Muscle of leg (tissue), 11 donors: Measurements from ENCODE around the gene HRC. TPM values are rescaled to one million over a fixed set of nuclear protein-coding genes. Genes with fewer than 3 reads are reported as not detected.

Experiments used
- DNase-seq: peaks from one replicate; pipeline ENCODE4 v3.0.0; 2013
- H3K27ac ChIP-seq: one replicate; pipeline ENCODE4 v1.5.1; 2013; ENCODE audit warnings: mild to moderate bottlenecking, low read length, control low read depth
- H3K27me3 ChIP-seq: one replicate; pipeline ENCODE4 v1.6.1; 2013; ENCODE audit warnings: low read length; ENCODE audit not compliant: control insufficient read depth, insufficient read depth
- H3K36me3 ChIP-seq: one replicate; pipeline ENCODE4 v1.6.1; 2013; ENCODE audit warnings: low read length; ENCODE audit not compliant: control insufficient read depth, insufficient read depth
- H3K4me1 ChIP-seq: one replicate; pipeline ENCODE4 v1.6.1; 2013; ENCODE audit warnings: low read length; ENCODE audit not compliant: control insufficient read depth, insufficient read depth
- H3K4me3 ChIP-seq: one replicate; pipeline ENCODE4 v1.5.1; 2013; ENCODE audit warnings: low read length, control low read depth
- H3K9me3 ChIP-seq: replicated peaks from 2 replicates; pipeline ENCODE4 v1.6.1; 2013; ENCODE audit warnings: low read depth, low read length; ENCODE audit not compliant: control insufficient read depth
- whole genome bisulfite sequencing: methylation state at CpG from one replicate; pipeline ENCODE4 v1.1.5; 2013; ENCODE audit warnings: missing lambda C conversion rate; ENCODE audit not compliant: insufficient coverage; 5-methylcytosine and 5-hydroxymethylcytosine counted together
- polyA plus RNA-seq, 8 donors: library from polyadenylated mRNA; unstranded; fragments of 120-200 nt; gene quantifications; one replicate each; pipeline versions ENCODE4 v1.2.1 to v1.2.3, GENCODE V29; 2013; ENCODE audit warnings: inconsistent platforms in 1 of 8, low replicate concordance in 1 of 8; ENCODE audit not compliant: insufficient read length in 8 of 8, insufficient read depth in 1 of 8
- total RNA-seq: library from RNA; stranded (reverse); fragments of 120-200 nt; gene quantifications from one replicate; pipeline ENCODE4 v1.2.4, GENCODE V29; 2013

The HRC gene
- total and polyA plus RNA-seq, 9 donors: 105 to 172 (median 134) TPM

DNA sequence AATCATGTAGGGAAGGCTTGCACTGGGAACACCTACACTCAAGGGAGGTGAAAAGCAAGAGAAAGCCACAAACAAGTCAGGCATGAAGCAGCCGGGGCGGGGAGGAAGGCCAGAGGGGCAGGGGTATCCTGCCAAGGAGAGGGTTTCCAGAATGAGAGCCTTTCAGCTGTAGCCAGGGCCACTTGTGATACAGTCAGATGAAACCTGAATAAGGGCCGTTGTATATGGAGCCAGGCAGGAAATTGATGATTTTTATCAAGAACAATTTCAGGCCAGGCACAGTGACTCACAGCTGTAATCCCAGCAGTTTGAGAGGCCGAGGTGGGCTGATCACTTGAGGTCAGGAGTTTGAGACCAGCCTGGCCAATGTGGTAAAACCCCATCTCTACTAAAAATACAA, 6.8 kb upstream of the HRC start:
- Histone ChIP-seq H3K4me1 (peaks cover 27% of the 10 kb centered on the region), H3K27me3 (peaks cover 4% of the 10 kb centered on the region)
- 63% methylated on average over 4 of the region's 4 CpGs for WGBS

DNA sequence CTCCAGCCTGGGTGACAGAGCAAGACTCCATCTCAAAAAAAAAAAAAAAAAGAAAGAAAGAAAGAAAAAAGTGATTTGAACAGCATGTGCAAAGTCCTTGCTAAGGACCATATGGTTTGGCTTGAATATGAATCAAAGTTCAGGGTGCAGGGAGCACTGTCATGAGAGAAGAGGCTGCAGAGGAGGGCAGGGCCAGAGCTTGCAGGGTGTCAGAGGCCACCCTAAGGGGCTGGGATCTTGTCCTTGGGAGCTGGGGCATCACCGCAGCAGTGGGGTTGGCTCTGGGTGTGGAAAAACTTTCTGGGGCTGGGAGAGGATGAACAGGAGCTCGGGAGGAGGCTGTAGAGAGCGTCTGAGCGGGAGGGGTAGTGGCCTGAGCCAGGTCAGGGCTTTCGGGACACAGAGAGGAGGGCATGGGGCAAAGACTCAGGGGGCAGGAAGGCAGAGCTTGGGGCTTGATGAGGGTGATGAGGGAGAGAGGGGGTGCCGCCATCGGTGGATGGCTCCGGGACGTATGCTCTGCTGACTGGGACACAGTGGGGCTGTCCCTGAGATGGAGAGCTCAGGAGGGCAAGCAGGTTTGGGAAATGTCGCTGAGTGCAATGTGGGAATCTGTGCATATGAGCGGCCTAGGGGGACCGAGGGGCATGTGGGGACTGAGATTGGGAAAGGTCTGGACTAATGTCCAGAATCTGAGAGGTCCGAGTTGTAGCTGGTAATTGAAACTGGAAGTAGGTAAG, 5.4 kb upstream of the HRC start:
- H3K36me3 ChIP-seq: no peaks in the 10 kb centered on the region
- peaks cover 3% of the 10 kb centered on the region for H3K27me3 ChIP-seq
- no peaks in the 10 kb centered on the region for H3K9me3 ChIP-seq
- H3K4me1 ChIP-seq: peaks cover 31% of the 10 kb centered on the region
- H3K27ac ChIP-seq: no peak overlapping the region
- WGBS: 73% methylated on average over 13 of the region's 13 CpGs
- H3K4me3 ChIP-seq: no peak overlapping the region
- no peak for DNase-seq

More for the DNA sequence above, 6.8 kb upstream of the HRC start:
- no peak for DNase-seq
- H3K36me3 ChIP-seq: no peaks in the 10 kb centered on the region
- H3K4me3 ChIP-seq: no peak overlapping the region
- H3K27ac ChIP-seq: peak overlapping the region; percentile 7
- no peaks in the 10 kb centered on the region for H3K9me3 ChIP-seq

DNA sequence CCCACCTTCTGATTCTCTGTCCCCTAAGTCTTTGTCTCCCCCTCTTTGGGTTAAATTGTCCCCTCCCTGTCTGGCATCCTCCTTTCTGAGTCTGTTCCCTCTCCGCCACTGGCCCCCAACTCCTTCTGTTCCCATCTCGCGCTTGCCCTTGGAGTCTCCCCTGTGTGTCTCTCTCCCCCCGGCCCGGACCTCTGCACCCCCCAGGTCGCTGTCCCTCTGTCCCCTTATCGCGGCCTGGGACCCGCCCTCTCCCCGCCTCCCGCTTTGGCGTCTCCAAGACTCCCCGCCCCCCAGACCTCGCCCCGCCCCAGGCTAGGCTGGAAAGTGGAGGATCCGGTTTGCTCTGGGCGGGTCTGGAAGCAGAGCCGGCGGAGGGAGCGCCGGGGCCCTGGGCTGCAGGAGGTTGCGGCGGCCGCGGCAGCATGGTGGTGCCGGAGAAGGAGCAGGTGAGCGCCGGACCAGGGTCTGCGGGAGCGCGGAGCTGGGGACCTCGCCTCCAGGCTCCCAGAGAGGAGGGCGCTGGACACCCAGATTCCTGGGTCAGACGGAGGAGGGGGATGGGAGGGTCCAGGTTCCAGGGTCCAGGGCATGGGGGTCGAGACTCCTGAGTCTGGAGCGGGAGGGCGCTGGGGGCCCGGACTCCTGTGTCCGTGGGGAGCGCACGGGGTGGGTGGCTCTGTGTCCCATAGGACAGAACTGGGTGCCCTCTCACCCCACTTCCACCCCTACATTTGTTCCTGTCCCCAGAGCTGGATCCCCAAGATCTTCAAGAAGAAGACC, 2.4 kb upstream of the HRC start, which contains the start of gene TRPM4:
Gene TRPM4, plus strand, starts transcription at position 348 of the 780 bp plus-strand sequence. Its CDS starts 75 bp downstream, at position 423.
- Histone ChIP-seq H3K4me3 (peak within 1 kb of the TSS; percentile 81), H3K4me1 (peaks cover 42% of the 10 kb centered on the region), H3K9me3 (no peaks in the 10 kb centered on the region), H3K36me3 (no peaks in the 10 kb centered on the region), H3K27me3 (no peaks in the 10 kb centered on the region), H3K27ac (peak within 1 kb of the TSS; percentile 99)
- DNase-seq: peak; percentile 96
- under 1% methylated on average over 32 of the region's 41 CpGs for WGBS

DNA sequence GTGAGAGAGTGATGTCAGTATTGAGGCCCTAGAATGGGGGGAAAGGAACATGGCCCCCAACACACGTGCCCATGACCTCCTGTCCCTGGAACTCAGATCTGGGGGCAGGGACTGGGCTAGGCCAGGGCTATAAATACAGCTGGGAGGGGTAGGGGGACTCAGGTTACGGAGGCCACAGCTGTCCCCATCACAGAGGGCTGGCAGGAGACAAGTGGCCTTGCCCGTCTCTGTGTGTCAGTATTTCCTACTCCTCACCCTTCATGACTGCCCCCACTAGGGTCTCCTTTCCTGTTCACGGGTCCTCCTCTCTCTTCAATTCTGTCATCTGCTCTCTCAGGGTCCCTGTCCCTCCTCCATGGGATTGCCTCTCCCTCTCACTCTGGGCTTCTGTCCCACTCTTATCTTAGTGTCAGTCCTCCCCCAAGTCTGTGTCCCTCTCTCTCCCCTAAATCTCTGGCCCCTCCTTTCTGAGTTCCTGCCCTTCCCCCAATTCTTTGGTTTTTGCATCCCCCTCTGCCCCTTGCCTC, 687 bp upstream of the HRC start:
- peak; percentile 90 for DNase-seq
- Histone ChIP-seq H3K4me1 (peaks cover 56% of the 10 kb centered on the region), H3K9me3 (no peaks in the 10 kb centered on the region), H3K27me3 (no peaks in the 10 kb centered on the region), H3K36me3 (peaks cover 3% of the 10 kb centered on the region), H3K4me3 (peak overlapping the region; percentile 31), H3K27ac (peak overlapping the region; percentile 99)
- WGBS: 15% methylated on average over 2 of the region's 4 CpGs

DNA sequence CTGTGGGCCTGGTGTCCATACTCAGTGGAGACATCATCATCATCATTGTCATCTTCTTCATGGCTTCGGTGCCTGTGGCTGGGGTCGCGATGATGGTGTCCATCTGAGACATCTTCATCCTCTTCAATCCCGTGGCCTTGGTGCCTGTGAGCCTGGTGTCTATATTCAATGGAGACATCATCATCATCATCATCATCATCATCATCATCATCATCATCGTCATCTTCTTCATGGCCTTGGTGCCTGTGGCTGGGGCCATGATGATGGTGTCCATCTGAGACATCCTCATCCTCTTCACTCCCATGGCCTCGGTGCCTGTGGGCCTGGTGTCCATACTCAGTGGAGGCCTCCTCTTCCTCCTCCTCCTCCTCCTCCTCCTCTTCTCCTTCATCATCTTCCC, 917 bp downstream of the HRC start:
- DNase-seq: no peak
- peak overlapping the region; percentile 99 for H3K27ac ChIP-seq
- peaks cover 67% of the 10 kb centered on the region for H3K4me1 ChIP-seq
- H3K4me3 ChIP-seq: peak overlapping the region; percentile 45
- H3K27me3 ChIP-seq: no peaks in the 10 kb centered on the region
- WGBS: 100% methylated on average over 3 of the region's 6 CpGs
- H3K36me3 ChIP-seq: peaks cover 3% of the 10 kb centered on the region
- H3K9me3 ChIP-seq: no peaks in the 10 kb centered on the region

DNA sequence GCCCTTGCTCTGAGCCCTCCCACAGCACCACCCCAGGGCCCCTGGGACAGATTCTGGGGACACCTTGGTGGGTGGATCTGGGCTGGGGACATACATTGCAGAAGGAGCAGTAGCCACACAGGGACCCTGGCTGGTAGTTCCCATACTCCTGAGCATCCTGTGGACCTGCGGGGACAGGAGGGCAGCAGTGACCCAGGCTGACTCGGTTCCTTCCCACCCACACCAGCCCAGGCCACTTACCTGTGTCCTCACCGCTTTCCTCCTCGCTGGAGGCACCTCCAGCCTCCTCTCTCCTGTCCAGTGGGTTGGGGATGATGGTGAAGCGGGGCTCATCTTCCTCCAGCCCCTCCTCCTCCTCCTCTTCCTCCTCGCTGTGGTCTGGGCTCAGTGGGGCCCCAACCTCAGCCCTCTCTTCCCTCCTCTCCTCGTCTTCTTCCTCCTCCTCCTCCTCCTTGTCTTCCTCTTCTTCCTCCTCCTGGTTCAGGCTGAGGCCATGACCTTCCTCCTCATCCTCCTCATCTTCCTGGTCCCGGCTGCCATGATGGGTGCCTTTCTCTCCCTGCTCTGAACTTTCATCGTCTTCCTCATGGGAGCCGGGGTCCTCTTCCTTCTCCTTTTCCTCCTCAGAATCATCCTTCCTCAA, 1.9 kb downstream of the HRC start:
- peak overlapping the region; percentile 45 for H3K4me3 ChIP-seq
- no peaks in the 10 kb centered on the region for H3K9me3 ChIP-seq
- peaks cover 71% of the 10 kb centered on the region for H3K4me1 ChIP-seq
- H3K27me3 ChIP-seq: no peaks in the 10 kb centered on the region
- H3K36me3 ChIP-seq: peaks cover 3% of the 10 kb centered on the region
- no peak for DNase-seq
- H3K27ac ChIP-seq: peak overlapping the region; percentile 35
- WGBS: 86% methylated on average over 4 of the region's 10 CpGs

DNA sequence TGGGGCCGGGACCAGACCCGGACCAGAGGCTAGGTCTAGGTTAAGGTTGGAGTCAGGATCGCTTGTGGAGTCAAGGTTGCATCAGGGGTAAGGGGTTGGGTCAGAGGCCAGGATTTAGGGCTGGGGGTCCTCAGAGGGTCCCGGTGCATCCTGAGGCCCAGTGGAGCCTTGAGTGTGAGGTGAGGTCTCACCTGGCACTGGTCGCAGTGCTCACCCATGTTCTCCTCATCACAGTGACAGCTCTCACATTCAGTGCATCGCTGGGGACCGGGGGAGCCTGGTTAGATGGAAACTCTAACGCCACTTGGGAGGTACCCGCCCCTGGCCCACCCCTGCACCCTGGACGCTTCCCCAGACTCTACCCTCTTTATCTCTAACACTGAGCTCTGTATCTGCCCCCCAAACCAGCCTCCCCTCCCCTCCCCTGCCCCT, 3.1 kb downstream of the HRC start:
- Histone ChIP-seq H3K4me1 (peaks cover 70% of the 10 kb centered on the region), H3K27me3 (no peaks in the 10 kb centered on the region), H3K9me3 (no peaks in the 10 kb centered on the region), H3K36me3 (peaks cover 3% of the 10 kb centered on the region), H3K4me3 (peak overlapping the region; percentile 38), H3K27ac (peak overlapping the region; percentile 91)
- WGBS: 21% methylated on average over 8 of the region's 10 CpGs
- no peak for DNase-seq

DNA sequence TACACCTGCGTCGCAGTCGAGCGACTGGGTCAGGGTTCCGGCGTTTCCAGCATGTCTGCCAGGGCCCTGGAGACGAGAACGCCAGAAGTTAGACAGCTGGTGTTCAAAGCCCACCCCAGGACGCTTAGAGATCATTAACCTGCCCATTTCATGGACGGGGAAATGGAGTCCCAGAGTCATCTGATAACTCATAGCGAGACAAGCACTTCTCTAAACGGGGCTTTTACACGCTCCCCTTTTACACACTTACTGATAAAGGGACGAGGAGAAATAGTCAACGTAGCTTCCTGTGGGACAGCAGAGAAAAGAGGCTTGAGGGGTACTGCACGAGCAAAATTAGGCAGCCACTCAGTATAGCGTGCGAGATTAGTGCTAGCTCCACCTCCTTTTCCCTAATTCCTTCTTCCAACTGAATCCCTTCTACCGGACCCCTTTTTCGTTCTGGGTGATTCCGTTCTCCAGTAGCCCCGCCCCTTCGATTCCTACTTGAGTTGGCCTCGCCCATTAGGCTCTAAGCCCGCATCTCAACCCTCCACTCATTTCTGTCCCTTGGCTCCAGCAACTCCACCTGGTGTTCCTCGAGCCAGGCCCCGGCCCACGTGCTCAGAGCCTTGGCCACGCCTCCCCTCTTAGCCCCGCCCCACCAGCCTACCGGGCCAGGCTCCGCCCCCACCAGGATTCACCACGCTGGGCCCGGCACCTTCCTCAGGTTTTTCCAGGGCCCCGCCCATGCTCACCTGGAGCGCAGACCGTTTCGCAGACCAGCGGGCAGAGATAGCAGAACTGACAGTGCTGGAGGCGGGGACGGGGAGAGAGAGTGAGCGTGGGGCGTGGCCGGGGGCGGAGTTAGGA, 3.7 kb downstream of the HRC start:
- peak overlapping the region; percentile 91 for H3K27ac ChIP-seq

DNA sequence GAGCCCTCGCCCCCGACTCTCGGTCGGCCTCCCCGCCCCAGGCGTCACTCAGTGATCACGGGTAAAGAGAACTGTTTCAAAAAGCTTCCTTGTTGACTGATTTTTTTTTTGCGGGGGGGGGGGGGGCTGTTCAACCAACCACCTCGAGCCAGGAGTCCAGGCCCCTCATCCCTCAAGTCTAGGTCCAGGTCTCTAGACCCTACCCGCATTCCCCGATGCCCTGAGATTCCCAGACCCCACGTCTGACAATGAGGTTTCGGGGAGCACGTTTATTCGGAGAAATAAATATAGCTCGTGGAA, 4.3 kb downstream of the HRC start:
- Histone ChIP-seq H3K27me3 (no peaks in the 10 kb centered on the region), H3K4me3 (peak overlapping the region; percentile 95), H3K9me3 (no peaks in the 10 kb centered on the region), H3K36me3 (peaks cover 3% of the 10 kb centered on the region), H3K4me1 (peaks cover 67% of the 10 kb centered on the region), H3K27ac (peak overlapping the region; percentile 91)
- no peak for DNase-seq
- 19% methylated on average over 3 of the region's 16 CpGs for WGBS

More for the DNA sequence above, 3.7 kb downstream of the HRC start:
- Histone ChIP-seq H3K36me3 (peaks cover 3% of the 10 kb centered on the region), H3K27me3 (no peaks in the 10 kb centered on the region), H3K9me3 (no peaks in the 10 kb centered on the region), H3K4me3 (peak overlapping the region; percentile 95), H3K4me1 (peaks cover 67% of the 10 kb centered on the region)
- DNase-seq: peak; percentile 84
- 4% methylated on average over 36 of the region's 45 CpGs for WGBS
